ENCODE measurements around the gene SERPINH1. TPM values are rescaled to one million over a fixed set of nuclear protein-coding genes. Genes with fewer than 3 reads are reported as not detected.

Gene SERPINH1
- total RNA-seq, 2 experiments from 2014 or later = 3.5 to 4.1 TPM

DNA sequence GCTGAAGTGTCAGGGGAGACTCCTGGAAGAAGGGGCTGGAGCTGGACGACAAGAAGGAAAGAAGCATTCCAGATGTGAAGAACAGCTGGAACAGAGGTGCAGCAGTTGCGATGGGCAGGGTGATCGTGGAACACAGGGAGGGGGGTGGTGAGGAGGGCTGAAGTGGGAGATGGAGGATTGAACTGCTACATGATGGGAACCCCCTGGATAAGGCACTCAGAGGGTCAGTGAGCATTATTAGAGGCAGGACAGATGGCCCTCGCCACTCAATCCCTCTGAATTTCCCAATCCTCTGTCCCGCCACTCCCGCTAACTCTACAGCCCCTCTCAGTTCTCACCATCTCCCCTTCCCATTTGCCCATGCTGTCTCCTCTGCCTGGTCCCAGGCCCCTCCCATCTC, 14.0 kb downstream of the SERPINH1 start:
- TF ChIP-seq, protein P1, sequence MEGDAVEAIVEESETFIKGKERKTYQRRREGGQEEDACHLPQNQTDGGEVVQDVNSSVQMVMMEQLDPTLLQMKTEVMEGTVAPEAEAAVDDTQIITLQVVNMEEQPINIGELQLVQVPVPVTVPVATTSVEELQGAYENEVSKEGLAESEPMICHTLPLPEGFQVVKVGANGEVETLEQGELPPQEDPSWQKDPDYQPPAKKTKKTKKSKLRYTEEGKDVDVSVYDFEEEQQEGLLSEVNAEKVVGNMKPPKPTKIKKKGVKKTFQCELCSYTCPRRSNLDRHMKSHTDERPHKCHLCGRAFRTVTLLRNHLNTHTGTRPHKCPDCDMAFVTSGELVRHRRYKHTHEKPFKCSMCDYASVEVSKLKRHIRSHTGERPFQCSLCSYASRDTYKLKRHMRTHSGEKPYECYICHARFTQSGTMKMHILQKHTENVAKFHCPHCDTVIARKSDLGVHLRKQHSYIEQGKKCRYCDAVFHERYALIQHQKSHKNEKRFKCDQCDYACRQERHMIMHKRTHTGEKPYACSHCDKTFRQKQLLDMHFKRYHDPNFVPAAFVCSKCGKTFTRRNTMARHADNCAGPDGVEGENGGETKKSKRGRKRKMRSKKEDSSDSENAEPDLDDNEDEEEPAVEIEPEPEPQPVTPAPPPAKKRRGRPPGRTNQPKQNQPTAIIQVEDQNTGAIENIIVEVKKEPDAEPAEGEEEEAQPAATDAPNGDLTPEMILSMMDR (IDR thresholded peaks at IDR 0.05) = no peak
- Mint-ChIP-seq H3K4me3 (no peak overlapping the region), H3K9me3 (no peaks in the 10 kb centered on the region), H3K4me1 (ENCODE audit: low read depth) (no peaks in the 10 kb centered on the region), H3K36me3 (ENCODE audit: low read depth) (peaks cover 29% of the 10 kb centered on the region), H3K27ac (no peak overlapping the region), H3K27me3 (no peaks in the 10 kb centered on the region)
- intact Hi-C loops (cut with DNase I, micrococcal nuclease) = loop anchor here in 1 of 2 experiments (5.0 kb wide), 1 partner anchor 129 kb away; no protein-coding TSS in a partner anchor
- peaks cover 10% of the 10 kb centered on the region for H3K36me3 ChIP-seq (ENCODE audit: insufficient read depth, low read length)
- no peaks in the 10 kb centered on the region for H3K27me3 ChIP-seq (ENCODE audit: control insufficient read depth in 1 of 2, insufficient read depth in 2 of 2, low read length in 2 of 2)
- H3K4me3 ChIP-seq (ENCODE audit: low read length) = no peak overlapping the region
- ChIA-PET CTCF (no interaction called here), POLR2A (interaction anchor here (0.6 kb wide), 1 partner anchor 168 kb away, joined by 3 read pairs; no protein-coding TSS in a partner anchor)
- ATAC-seq (ENCODE audit: poor library complexity) (no peak), DNase-seq (no peak)
- H3K27ac ChIP-seq (ENCODE audit: low read depth in 1 of 2, low read length in 2 of 2) = no peak overlapping the region
- H3K4me1 ChIP-seq (ENCODE audit: insufficient read depth, low read length) = no peaks in the 10 kb centered on the region
- no peaks in the 10 kb centered on the region for H3K9me3 ChIP-seq (ENCODE audit: control insufficient read depth in 1 of 2, insufficient read depth in 1 of 2, low read length in 2 of 2)

DNA sequence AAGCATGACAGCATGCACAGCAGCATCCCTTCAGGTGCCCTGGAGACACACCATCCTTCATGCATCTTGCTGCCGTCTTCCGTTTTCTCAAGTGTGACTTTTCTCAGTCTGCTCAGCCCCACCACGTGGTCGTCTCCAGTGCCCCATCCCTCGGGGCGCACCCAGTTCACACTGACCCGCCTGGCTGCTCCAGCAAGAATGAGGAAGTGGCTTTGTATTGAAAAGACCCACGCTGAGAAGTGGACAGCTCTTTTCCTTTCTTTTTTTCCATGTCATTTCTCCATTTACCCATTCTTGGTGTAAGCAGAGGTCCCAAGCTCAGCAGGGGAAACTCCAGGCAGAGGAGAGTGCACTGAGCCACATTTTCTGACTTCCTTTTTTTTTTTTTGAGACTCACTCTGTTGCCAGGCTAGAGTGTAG, 14.5 kb downstream of the SERPINH1 start:
- Histone ChIP-seq H3K9me3 (ENCODE audit: control insufficient read depth in 1 of 2, insufficient read depth in 1 of 2, low read length in 2 of 2) (no peaks in the 10 kb centered on the region), H3K27ac (ENCODE audit: low read depth in 1 of 2, low read length in 2 of 2) (no peak overlapping the region), H3K4me1 (ENCODE audit: insufficient read depth, low read length) (no peaks in the 10 kb centered on the region), H3K36me3 (ENCODE audit: insufficient read depth, low read length) (peaks cover 7% of the 10 kb centered on the region), H3K4me3 (ENCODE audit: low read length) (no peak overlapping the region), H3K27me3 (ENCODE audit: control insufficient read depth in 1 of 2, insufficient read depth in 2 of 2, low read length in 2 of 2) (no peaks in the 10 kb centered on the region)
- no peaks in the 10 kb centered on the region for H3K9me3 Mint-ChIP-seq
- intact Hi-C loops (cut with DNase I, micrococcal nuclease) = loop anchor here in 1 of 2 experiments (5.0 kb wide), 1 partner anchor 129 kb away; no protein-coding TSS in a partner anchor
- ChIA-PET POLR2A (interaction anchor here (0.6 kb wide), 1 partner anchor 168 kb away, joined by 3 read pairs; no protein-coding TSS in a partner anchor), CTCF (no interaction called here)
- TF ChIP-seq, protein P1 (IDR thresholded peaks at IDR 0.05) = no peak
- ATAC-seq (ENCODE audit: poor library complexity) (no peak), DNase-seq (peak in 3 of 14 experiments; percentile 30 to 53 (median 52))
- H3K36me3 Mint-ChIP-seq (ENCODE audit: low read depth) = peaks cover 24% of the 10 kb centered on the region
- H3K4me3 Mint-ChIP-seq = no peak overlapping the region
- no peaks in the 10 kb centered on the region for H3K4me1 Mint-ChIP-seq (ENCODE audit: low read depth)
- H3K27me3 Mint-ChIP-seq = no peaks in the 10 kb centered on the region
- no peak overlapping the region for H3K27ac Mint-ChIP-seq

DNA sequence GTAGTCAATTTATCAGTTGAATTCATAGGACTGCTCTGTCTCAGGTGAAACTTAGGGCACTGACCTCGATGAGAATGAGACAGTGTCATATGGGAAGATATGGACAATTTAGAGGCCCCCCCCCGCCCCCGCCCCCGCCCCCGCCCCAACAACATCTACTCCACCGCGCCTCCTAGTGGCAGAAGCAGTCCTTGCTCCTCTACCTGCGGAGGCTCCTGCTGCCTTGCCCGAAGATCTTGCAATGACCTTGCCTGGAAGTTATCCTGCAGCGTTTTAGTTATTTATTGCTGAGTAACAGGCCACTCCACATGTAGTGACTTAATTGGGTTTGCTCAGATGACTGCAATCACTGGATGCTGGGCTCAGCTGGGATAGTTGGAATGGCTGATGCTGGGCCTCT, 15.2 kb downstream of the SERPINH1 start:
- Mint-ChIP-seq H3K27ac (no peak overlapping the region), H3K4me1 (ENCODE audit: low read depth) (peaks cover 1% of the 10 kb centered on the region), H3K36me3 (ENCODE audit: low read depth) (peaks cover 17% of the 10 kb centered on the region), H3K27me3 (no peaks in the 10 kb centered on the region), H3K4me3 (no peak overlapping the region), H3K9me3 (no peaks in the 10 kb centered on the region)
- ATAC-seq (ENCODE audit: poor library complexity) = peak; percentile 54
- no peaks in the 10 kb centered on the region for H3K27me3 ChIP-seq (ENCODE audit: control insufficient read depth in 1 of 2, insufficient read depth in 2 of 2, low read length in 2 of 2)
- H3K4me3 ChIP-seq (ENCODE audit: low read length) = no peak overlapping the region
- H3K27ac ChIP-seq (ENCODE audit: low read depth in 1 of 2, low read length in 2 of 2) = no peak overlapping the region
- TF ChIP-seq, protein P1 (IDR thresholded peaks at IDR 0.05) = peak; percentile 70
- no peaks in the 10 kb centered on the region for H3K9me3 ChIP-seq (ENCODE audit: control insufficient read depth in 1 of 2, insufficient read depth in 1 of 2, low read length in 2 of 2)
- H3K36me3 ChIP-seq (ENCODE audit: insufficient read depth, low read length) = no peaks in the 10 kb centered on the region
- peak; percentile 50 to 78 (median 62) for DNase-seq
- POLR2A ChIA-PET = interaction anchor here (2.1 kb wide), 1 partner anchor 15 kb away, joined by 7 read pairs; the partner anchor contains the start of gene SERPINH1
- peaks cover 3% of the 10 kb centered on the region for H3K4me1 ChIP-seq (ENCODE audit: insufficient read depth, low read length)
- intact Hi-C loops (cut with DNase I, micrococcal nuclease) = loop anchor here (1.0 to 5.0 kb wide), 3 partner anchors 30 to 189 kb away; no protein-coding TSS in a partner anchor
- CTCF ChIA-PET = interaction anchor here (0.9 kb wide), 1 partner anchor 52 kb away, joined by 3 read pairs; no protein-coding TSS in a partner anchor
